Ovary (tissue), 3 donors: ENCODE results near the gene KRT24.

Experiments used
- CTCF ChIP-seq, 3 donors: fragments of 450-650 bp in 2 of 3; fragments of 200-600 bp in 1 of 3; IDR thresholded peaks; one replicate each; pipeline versions ENCODE4 v1.5.1 to v1.8.0; 2016 to 2022; ENCODE audit warnings: antibody characterized with exemption in 3 of 3, mild to moderate bottlenecking in 1 of 3
- POLR2A ChIP-seq: fragments of 450-650 bp; IDR thresholded peaks from one replicate; pipeline ENCODE4 v1.6.1; 2017; ENCODE audit warnings: antibody characterized with exemption, mild to moderate bottlenecking, moderate library complexity
- donor health status: DM: no; HTN: no; CAD: no.

- TF ChIP-seq CTCF (IDR thresholded peaks at IDR 0.05): no peak
- no peak for TF ChIP-seq POLR2A
These were observed 24.5 kb downstream of the KRT24 start for GRCh38 chr17:40678902-40679522.
